ENCODE measurements around the gene MOGAT2. TPM values are rescaled to one million over a fixed set of nuclear protein-coding genes. Genes with fewer than 3 reads are reported as not detected.

Gene MOGAT2
- total and polyA plus RNA-seq, 2 of the 13 experiments (the other 11 are each of a cell fraction or from before 2014, with no cell fraction given) = 27.2 to 27.8 TPM

- TF ChIP-seq RAD21 (CRISPR knock-in tag; IDR thresholded peaks at IDR 0.05) (peak; percentile 88), THAP7 (CRISPR knock-in tag; IDR thresholded peaks at IDR 0.05) (no peak), HDAC2 (CRISPR knock-in tag; IDR thresholded peaks at IDR 0.05) (no peak), GRHL1 (CRISPR knock-in tag; conservative IDR thresholded peaks at IDR 0.05) (no peak), ZNF800 (CRISPR knock-in tag; IDR thresholded peaks at IDR 0.05) (no peak), HDAC1 (CRISPR knock-in tag; IDR thresholded peaks at IDR 0.05) (0 out of 2 replicates have a peak, but pooled peaks have one; percentile 41), IKZF4 (CRISPR knock-in tag; IDR thresholded peaks at IDR 0.05; ENCODE audit: borderline replicate concordance, low read depth, not compliant biosample characterization) (no peak), ZNF564 (CRISPR knock-in tag; IDR thresholded peaks at IDR 0.05) (no peak), LRRFIP1 (CRISPR knock-in tag; conservative IDR thresholded peaks at IDR 0.05) (no peak), USF2 (IDR thresholded peaks at IDR 0.05; ENCODE audit: low read depth, low read length) (no peak), USF2 (CRISPR knock-in tag; IDR thresholded peaks at IDR 0.05; ENCODE audit: borderline replicate concordance) (no peak), FOXK1 (CRISPR knock-in tag; IDR thresholded peaks at IDR 0.05; ENCODE audit: borderline replicate concordance, low read depth) (no peak), IRX3 (CRISPR knock-in tag; IDR thresholded peaks at IDR 0.05; ENCODE audit: borderline replicate concordance, low read depth) (no peak), ZNF570 (CRISPR knock-in tag; IDR thresholded peaks at IDR 0.05; ENCODE audit: borderline replicate concordance) (no peak), ZNF740 (CRISPR knock-in tag; IDR thresholded peaks at IDR 0.05) (0 out of 2 replicates have a peak, but pooled peaks have one; percentile 31), KLF11 (CRISPR knock-in tag; IDR thresholded peaks at IDR 0.05) (no peak)
Measured at GRCh38 chr11:75706260-75706729, 11.3 kb upstream of the MOGAT2 start (continued).
